ENCODE results near the gene ZBTB12. TPM values are rescaled to one million over a fixed set of nuclear protein-coding genes. Genes with fewer than 3 reads are reported as not detected.

ZBTB12 gene
- total and polyA plus RNA-seq, 2 of the 8 experiments (the other 6 are each of a cell fraction or from before 2014, with no cell fraction given) = 20.7 to 40.8 TPM

DNA sequence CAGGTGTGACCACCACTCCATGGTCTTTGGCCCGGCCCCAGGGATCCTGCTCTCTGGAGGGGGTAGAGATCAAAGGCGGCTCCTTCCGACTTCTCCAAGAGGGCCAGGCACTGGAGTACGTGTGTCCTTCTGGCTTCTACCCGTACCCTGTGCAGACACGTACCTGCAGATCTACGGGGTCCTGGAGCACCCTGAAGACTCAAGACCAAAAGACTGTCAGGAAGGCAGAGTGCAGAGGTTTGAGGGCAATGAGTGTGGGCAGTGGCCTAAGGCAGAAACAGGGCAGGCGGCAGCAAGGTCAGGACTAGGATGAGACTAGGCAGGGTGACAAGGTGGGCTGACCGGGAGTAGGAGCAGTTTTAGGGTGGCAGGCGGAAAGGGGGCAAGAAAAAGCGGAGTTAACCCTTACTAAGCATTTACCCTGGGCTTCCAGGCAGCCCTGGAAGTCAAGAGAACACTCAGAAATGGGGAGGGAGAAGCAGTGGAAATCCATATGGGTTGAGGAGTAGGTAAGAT lies 44.5 kb upstream of the ZBTB12 start (continued):
- TF ChIP-seq, protein P1, sequence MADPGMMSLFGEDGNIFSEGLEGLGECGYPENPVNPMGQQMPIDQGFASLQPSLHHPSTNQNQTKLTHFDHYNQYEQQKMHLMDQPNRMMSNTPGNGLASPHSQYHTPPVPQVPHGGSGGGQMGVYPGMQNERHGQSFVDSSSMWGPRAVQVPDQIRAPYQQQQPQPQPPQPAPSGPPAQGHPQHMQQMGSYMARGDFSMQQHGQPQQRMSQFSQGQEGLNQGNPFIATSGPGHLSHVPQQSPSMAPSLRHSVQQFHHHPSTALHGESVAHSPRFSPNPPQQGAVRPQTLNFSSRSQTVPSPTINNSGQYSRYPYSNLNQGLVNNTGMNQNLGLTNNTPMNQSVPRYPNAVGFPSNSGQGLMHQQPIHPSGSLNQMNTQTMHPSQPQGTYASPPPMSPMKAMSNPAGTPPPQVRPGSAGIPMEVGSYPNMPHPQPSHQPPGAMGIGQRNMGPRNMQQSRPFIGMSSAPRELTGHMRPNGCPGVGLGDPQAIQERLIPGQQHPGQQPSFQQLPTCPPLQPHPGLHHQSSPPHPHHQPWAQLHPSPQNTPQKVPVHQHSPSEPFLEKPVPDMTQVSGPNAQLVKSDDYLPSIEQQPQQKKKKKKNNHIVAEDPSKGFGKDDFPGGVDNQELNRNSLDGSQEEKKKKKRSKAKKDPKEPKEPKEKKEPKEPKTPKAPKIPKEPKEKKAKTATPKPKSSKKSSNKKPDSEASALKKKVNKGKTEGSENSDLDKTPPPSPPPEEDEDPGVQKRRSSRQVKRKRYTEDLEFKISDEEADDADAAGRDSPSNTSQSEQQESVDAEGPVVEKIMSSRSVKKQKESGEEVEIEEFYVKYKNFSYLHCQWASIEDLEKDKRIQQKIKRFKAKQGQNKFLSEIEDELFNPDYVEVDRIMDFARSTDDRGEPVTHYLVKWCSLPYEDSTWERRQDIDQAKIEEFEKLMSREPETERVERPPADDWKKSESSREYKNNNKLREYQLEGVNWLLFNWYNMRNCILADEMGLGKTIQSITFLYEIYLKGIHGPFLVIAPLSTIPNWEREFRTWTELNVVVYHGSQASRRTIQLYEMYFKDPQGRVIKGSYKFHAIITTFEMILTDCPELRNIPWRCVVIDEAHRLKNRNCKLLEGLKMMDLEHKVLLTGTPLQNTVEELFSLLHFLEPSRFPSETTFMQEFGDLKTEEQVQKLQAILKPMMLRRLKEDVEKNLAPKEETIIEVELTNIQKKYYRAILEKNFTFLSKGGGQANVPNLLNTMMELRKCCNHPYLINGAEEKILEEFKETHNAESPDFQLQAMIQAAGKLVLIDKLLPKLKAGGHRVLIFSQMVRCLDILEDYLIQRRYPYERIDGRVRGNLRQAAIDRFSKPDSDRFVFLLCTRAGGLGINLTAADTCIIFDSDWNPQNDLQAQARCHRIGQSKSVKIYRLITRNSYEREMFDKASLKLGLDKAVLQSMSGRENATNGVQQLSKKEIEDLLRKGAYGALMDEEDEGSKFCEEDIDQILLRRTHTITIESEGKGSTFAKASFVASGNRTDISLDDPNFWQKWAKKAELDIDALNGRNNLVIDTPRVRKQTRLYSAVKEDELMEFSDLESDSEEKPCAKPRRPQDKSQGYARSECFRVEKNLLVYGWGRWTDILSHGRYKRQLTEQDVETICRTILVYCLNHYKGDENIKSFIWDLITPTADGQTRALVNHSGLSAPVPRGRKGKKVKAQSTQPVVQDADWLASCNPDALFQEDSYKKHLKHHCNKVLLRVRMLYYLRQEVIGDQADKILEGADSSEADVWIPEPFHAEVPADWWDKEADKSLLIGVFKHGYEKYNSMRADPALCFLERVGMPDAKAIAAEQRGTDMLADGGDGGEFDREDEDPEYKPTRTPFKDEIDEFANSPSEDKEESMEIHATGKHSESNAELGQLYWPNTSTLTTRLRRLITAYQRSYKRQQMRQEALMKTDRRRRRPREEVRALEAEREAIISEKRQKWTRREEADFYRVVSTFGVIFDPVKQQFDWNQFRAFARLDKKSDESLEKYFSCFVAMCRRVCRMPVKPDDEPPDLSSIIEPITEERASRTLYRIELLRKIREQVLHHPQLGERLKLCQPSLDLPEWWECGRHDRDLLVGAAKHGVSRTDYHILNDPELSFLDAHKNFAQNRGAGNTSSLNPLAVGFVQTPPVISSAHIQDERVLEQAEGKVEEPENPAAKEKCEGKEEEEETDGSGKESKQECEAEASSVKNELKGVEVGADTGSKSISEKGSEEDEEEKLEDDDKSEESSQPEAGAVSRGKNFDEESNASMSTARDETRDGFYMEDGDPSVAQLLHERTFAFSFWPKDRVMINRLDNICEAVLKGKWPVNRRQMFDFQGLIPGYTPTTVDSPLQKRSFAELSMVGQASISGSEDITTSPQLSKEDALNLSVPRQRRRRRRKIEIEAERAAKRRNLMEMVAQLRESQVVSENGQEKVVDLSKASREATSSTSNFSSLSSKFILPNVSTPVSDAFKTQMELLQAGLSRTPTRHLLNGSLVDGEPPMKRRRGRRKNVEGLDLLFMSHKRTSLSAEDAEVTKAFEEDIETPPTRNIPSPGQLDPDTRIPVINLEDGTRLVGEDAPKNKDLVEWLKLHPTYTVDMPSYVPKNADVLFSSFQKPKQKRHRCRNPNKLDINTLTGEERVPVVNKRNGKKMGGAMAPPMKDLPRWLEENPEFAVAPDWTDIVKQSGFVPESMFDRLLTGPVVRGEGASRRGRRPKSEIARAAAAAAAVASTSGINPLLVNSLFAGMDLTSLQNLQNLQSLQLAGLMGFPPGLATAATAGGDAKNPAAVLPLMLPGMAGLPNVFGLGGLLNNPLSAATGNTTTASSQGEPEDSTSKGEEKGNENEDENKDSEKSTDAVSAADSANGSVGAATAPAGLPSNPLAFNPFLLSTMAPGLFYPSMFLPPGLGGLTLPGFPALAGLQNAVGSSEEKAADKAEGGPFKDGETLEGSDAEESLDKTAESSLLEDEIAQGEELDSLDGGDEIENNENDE (IDR thresholded peaks at IDR 0.05; ENCODE audit: insufficient replicate concordance, low read length) = no peak
- no peak for TF ChIP-seq EP300 (IDR thresholded peaks at IDR 0.05; ENCODE audit: borderline replicate concordance in 1 of 2, low read depth in 2 of 2, low read length in 2 of 2)
